ENCODE results near the gene USP31.

DNA sequence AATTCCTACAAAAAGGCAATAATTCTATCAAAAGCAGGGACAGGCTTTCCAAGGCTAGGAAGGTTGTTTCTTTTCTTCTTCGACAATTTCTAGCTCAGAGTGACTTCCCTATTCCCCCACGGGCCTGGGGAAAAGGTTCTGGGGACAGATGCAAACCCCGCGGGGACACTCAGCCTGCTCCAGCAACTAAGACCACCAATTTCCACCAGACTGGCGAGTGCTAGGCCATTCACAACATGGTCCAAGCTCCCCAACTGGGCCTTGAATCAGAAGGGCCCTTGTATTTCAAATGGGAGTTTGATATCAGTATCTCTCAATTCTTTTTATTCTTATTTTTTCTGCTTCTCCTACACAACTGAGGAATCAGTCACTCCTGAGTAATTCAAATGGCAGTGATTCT lies 86.7 kb downstream of the USP31 start:
- TF ChIP-seq, protein P1, sequence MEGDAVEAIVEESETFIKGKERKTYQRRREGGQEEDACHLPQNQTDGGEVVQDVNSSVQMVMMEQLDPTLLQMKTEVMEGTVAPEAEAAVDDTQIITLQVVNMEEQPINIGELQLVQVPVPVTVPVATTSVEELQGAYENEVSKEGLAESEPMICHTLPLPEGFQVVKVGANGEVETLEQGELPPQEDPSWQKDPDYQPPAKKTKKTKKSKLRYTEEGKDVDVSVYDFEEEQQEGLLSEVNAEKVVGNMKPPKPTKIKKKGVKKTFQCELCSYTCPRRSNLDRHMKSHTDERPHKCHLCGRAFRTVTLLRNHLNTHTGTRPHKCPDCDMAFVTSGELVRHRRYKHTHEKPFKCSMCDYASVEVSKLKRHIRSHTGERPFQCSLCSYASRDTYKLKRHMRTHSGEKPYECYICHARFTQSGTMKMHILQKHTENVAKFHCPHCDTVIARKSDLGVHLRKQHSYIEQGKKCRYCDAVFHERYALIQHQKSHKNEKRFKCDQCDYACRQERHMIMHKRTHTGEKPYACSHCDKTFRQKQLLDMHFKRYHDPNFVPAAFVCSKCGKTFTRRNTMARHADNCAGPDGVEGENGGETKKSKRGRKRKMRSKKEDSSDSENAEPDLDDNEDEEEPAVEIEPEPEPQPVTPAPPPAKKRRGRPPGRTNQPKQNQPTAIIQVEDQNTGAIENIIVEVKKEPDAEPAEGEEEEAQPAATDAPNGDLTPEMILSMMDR (IDR thresholded peaks at IDR 0.05; ENCODE audit: control extremely low read depth in 1 of 3, insufficient read depth in 1 of 3, low read depth in 1 of 3, low read length in 3 of 3) = no peak
- no peak for TF ChIP-seq YY1 (IDR thresholded peaks at IDR 0.05; ENCODE audit: low read depth, low read length)
- TF ChIP-seq, protein P2, sequence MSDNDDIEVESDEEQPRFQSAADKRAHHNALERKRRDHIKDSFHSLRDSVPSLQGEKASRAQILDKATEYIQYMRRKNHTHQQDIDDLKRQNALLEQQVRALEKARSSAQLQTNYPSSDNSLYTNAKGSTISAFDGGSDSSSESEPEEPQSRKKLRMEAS (IDR thresholded peaks at IDR 0.05) = no peak
